ENCODE data around the gene CCDC88C.
A peak's percentile ranks its signal among the peaks of the same experiment; 100 is the strongest.

- TF ChIP-seq CTCF (optimal IDR thresholded peaks at IDR 0.05 in 1 of 3, IDR thresholded peaks at IDR 0.05 in 1 of 3, conservative IDR thresholded peaks at IDR 0.05 in 1 of 3; ENCODE audit: extremely low read depth in 1 of 3, insufficient read depth in 2 of 3, low read length in 3 of 3) = peak; percentile 79 to 94 (median 91)
- no peak for TF ChIP-seq EZH2 (IDR thresholded peaks at IDR 0.05; ENCODE audit: low read length)
Observed at GRCh38 chr14:91323671-91324605, 93.7 kb downstream of the CCDC88C start.

Measured in keratinocyte (primary cell).